GM19239 (cell line): ENCODE data around the gene ZNF829.
A peak's percentile ranks its signal among the peaks of the same experiment; 100 is the strongest.

ENCODE experiments used
- DNase-seq: peaks from one replicate; pipeline ENCODE4 v3.0.0; 2011; ENCODE audit warnings: low spot score; ENCODE audit not compliant: insufficient read length
- FAIRE-seq: peaks from 2 replicates; lab custom pipeline; 2011; peaks lifted over from hg19 to GRCh38; lab: Jason Lieb, UNC

Gene ZNF829

GRCh38 chr19:36915992-36916830 lies at the start of gene ZNF829, which contains the start of gene ZNF568:
ZNF829 (minus strand) TSS chr19:36916291; CDS start chr19:36915167, 1,124 bp downstream.
ZNF568 (plus strand) TSS chr19:36916332; CDS start chr19:36922771, 6,439 bp downstream.
- DNase-seq (peak; percentile 50), FAIRE-seq (peak; percentile 64)

GRCh38 chr19:36963280-36963679 lies 47.2 kb upstream of the ZNF829 start:
- FAIRE-seq (no peak), DNase-seq (no peak)

- no peak for FAIRE-seq
- no peak for DNase-seq
Observed at GRCh38 chr19:36962346-36962745, 46.3 kb upstream of the ZNF829 start.

GRCh38 chr19:36950335-36951119 lies 34.4 kb upstream of the ZNF829 start:
- FAIRE-seq, result no peak
- DNase-seq, result no peak

GRCh38 chr19:36939153-36939552 lies 23.1 kb upstream of the ZNF829 start:
- DNase-seq, result no peak
- FAIRE-seq, result no peak

- FAIRE-seq (no peak), DNase-seq (no peak)
Observed at GRCh38 chr19:36931684-36932083, 15.6 kb upstream of the ZNF829 start.

- DNase-seq, result no peak
- no peak for FAIRE-seq
Observed at GRCh38 chr19:36918090-36918489, 2.0 kb upstream of the ZNF829 start.

GRCh38 chr19:36916991-36917390 lies 900 bp upstream of the ZNF829 start:
- DNase-seq, result no peak
- no peak for FAIRE-seq

GRCh38 chr19:36898422-36898821 lies 17.7 kb downstream of the ZNF829 start:
- FAIRE-seq, result no peak

GRCh38 chr19:36894849-36895383 lies 21.2 kb downstream of the ZNF829 start:
- FAIRE-seq, result no peak

More at GRCh38 chr19:36898422-36898821, 17.7 kb downstream of the ZNF829 start:
- no peak for DNase-seq

GRCh38 chr19:36891768-36892357 lies 24.2 kb downstream of the ZNF829 start:
- FAIRE-seq, result no peak
- DNase-seq, result no peak

More at GRCh38 chr19:36894849-36895383, 21.2 kb downstream of the ZNF829 start:
- no peak for DNase-seq

GRCh38 chr19:36876993-36877938 lies 38.8 kb downstream of the ZNF829 start:
- FAIRE-seq (no peak), DNase-seq (no peak)

- DNase-seq, result no peak
- no peak for FAIRE-seq
Observed at GRCh38 chr19:36851898-36852297, 64.2 kb downstream of the ZNF829 start.

GRCh38 chr19:36850559-36851442 lies 65.3 kb downstream of the ZNF829 start, which contains the start of gene ZNF345:
ZNF345 (plus strand) TSS chr19:36850876; CDS start chr19:36876831, 25,955 bp downstream.
- peak; percentile 51 for DNase-seq
- FAIRE-seq, result peak; percentile 90

- DNase-seq, result peak; percentile 64
- FAIRE-seq, result no peak
Observed at GRCh38 chr19:36849701-36850558, 66.2 kb downstream of the ZNF829 start.

- FAIRE-seq (no peak), DNase-seq (no peak)
Observed at GRCh38 chr19:36847968-36848367, 68.1 kb downstream of the ZNF829 start.

GRCh38 chr19:36838784-36839324 lies 77.2 kb downstream of the ZNF829 start:
- FAIRE-seq (no peak), DNase-seq (no peak)
